Cardiac muscle cell (in vitro differentiated cells and primary cell): Measurements from ENCODE around the gene NFE2L1. TPM values are rescaled to one million over a fixed set of nuclear protein-coding genes. Genes with fewer than 3 reads are reported as not detected.

ENCODE experiments used
- DNase-seq, 2 donors: peaks; one replicate each; pipeline versions ENCODE4 v3.0.0 to v3.0.0-alpha.2; 2010 to 2017; ENCODE audit warnings: low read depth in 1 of 2, low spot score in 1 of 2
- H3K27ac ChIP-seq: fragments of 200-600 bp; sonication (generic); 2 replicates; pipeline ENCODE4 v1.5.1; 2016
- H3K27me3 ChIP-seq: fragments of 200-600 bp; sonication (generic); 2 replicates; pipeline ENCODE4 v1.6.0; 2016; ENCODE audit warnings: control low read depth
- H3K36me3 ChIP-seq: fragments of 200-600 bp; sonication (generic); 2 replicates; pipeline ENCODE4 v1.5.1; 2016; ENCODE audit warnings: control low read depth
- H3K4me1 ChIP-seq: fragments of 200-600 bp; sonication (generic); 2 replicates; pipeline ENCODE4 v1.8.1; 2017; ENCODE audit warnings: low read depth, mild to moderate bottlenecking, mixed run types
- H3K4me3 ChIP-seq: fragments of 200-600 bp; sonication (generic); 2 replicates; pipeline ENCODE4 v1.5.1; 2016; ENCODE audit warnings: mild to moderate bottlenecking
- H3K9me3 ChIP-seq: fragments of 200-600 bp; sonication (generic); 2 replicates; pipeline ENCODE4 v1.5.1; 2017; ENCODE audit warnings: low read depth, mild to moderate bottlenecking, control low read depth
- polyA plus RNA-seq: library from polyadenylated mRNA; unstranded; fragments of >200 nt; fragmentation: Nextera tagmentation; extraction: Ambion mirVana; gene quantifications from 2 replicates; pipeline ENCODE4 v1.2.1, GENCODE V29; 2016
- total RNA-seq: library from RNA; depleted of rRNA; stranded (reverse); fragments of >200 nt; gene quantifications from 2 replicates; pipeline ENCODE4 v1.2.3, GENCODE V29; 2016
- TF ChIP-seq, protein P1 (sequence below): IDR thresholded peaks from 2 replicates; pipeline ENCODE4 v1.5.1; 2012; ENCODE audit warnings: low read depth, mild to moderate bottlenecking, low read length

The NFE2L1 gene
- total and polyA plus RNA-seq, 2 experiments from 2014 or later = 56.0 to 122 TPM

DNA sequence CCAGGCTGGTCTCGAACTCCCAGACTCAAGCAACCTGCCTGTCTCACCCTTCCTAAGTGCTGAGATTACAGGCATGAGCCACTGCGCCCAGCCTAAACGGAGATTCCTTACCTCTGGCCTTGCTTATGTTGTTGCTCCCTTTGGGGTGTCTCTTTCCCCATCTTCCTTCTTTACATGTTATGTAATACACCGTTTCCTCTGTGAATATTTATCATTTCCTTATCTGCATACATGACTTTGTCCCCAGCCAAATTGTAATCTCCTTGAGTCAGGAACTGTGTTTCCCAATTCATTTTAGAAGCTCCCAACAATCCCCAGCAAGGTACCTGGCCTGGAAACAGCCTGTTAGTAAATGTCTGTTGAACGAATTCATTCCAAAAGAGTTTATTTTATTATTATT, 26.2 kb upstream of the NFE2L1 start:
- peaks cover 16% of the 10 kb centered on the region for H3K27me3 ChIP-seq
- TF ChIP-seq, protein P1, sequence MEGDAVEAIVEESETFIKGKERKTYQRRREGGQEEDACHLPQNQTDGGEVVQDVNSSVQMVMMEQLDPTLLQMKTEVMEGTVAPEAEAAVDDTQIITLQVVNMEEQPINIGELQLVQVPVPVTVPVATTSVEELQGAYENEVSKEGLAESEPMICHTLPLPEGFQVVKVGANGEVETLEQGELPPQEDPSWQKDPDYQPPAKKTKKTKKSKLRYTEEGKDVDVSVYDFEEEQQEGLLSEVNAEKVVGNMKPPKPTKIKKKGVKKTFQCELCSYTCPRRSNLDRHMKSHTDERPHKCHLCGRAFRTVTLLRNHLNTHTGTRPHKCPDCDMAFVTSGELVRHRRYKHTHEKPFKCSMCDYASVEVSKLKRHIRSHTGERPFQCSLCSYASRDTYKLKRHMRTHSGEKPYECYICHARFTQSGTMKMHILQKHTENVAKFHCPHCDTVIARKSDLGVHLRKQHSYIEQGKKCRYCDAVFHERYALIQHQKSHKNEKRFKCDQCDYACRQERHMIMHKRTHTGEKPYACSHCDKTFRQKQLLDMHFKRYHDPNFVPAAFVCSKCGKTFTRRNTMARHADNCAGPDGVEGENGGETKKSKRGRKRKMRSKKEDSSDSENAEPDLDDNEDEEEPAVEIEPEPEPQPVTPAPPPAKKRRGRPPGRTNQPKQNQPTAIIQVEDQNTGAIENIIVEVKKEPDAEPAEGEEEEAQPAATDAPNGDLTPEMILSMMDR = no peak
- no peak for DNase-seq
- no peaks in the 10 kb centered on the region for H3K9me3 ChIP-seq
- no peak overlapping the region for H3K4me3 ChIP-seq
- no peaks in the 10 kb centered on the region for H3K36me3 ChIP-seq
- H3K4me1 ChIP-seq = peaks cover 12% of the 10 kb centered on the region
- H3K27ac ChIP-seq = no peak overlapping the region

DNA sequence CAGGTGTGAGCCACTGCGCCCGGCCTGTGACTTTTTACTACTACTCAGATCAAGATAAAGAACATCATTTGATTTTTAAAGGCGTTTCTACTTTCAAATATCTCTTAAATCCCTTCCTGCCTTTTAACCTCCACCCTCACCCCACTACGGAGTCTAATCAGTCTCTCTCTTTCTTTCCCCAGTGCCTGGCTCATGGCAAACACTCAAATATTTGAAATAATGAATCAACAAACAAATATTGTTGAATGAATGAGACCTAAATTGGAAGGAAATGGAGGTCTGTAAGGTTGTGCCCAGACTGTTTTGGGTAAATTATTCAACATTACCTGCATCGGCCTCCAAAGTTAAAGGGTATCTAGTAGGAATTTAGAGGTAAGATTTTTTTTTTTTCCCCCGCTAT, 25.3 kb upstream of the NFE2L1 start:
- peaks cover 3% of the 10 kb centered on the region for H3K4me1 ChIP-seq
- peak overlapping the region; percentile 21 for H3K4me3 ChIP-seq
- peaks cover 16% of the 10 kb centered on the region for H3K27me3 ChIP-seq
- no peaks in the 10 kb centered on the region for H3K36me3 ChIP-seq
- TF ChIP-seq, protein P1 = no peak
- no peak for DNase-seq
- no peak overlapping the region for H3K27ac ChIP-seq
- no peaks in the 10 kb centered on the region for H3K9me3 ChIP-seq

DNA sequence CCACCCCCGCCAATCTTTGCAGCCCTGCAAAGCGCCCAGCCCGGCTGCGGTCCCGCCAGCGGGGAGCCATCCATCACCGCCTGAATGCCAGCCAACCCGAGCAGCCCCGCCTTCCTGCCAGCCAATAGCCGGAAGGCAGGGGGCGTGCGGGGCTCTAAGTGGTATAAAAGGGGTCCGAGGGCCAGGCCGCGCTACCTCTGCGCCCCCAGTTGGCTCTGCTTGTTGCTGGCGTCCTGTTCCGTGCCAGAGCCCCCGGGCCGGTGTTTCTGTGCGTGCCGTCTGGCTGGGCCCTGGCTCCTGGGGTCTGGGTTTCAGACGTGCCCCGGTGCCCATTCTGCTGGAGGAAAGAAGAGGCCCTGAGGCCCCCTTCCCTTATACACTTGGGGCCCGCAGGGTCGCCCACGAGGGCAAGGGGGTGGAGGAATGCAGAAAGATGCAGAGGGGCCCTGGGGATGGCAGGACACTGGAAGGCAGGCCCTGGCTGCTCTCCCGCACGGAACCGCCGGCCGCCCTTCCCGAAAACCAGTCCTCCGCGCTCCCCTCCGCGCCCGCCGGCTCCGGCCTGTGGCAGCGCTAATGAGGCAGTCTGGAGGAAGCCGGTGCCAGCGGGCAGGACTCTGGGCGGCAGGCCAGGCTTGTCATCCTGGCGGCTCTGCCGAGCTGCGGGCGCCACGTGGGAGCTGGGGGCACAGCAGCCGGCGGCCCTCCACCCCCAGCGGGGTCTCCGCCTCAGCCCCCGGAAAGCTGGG, 24.6 kb upstream of the NFE2L1 start:
- TF ChIP-seq, protein P1 = peak; percentile 30
- Histone ChIP-seq H3K4me3 (peak overlapping the region; percentile 21), H3K36me3 (no peaks in the 10 kb centered on the region), H3K9me3 (no peaks in the 10 kb centered on the region), H3K4me1 (peaks cover 3% of the 10 kb centered on the region), H3K27me3 (peaks cover 16% of the 10 kb centered on the region), H3K27ac (no peak overlapping the region)
- peak; percentile 65 to 82 for DNase-seq

DNA sequence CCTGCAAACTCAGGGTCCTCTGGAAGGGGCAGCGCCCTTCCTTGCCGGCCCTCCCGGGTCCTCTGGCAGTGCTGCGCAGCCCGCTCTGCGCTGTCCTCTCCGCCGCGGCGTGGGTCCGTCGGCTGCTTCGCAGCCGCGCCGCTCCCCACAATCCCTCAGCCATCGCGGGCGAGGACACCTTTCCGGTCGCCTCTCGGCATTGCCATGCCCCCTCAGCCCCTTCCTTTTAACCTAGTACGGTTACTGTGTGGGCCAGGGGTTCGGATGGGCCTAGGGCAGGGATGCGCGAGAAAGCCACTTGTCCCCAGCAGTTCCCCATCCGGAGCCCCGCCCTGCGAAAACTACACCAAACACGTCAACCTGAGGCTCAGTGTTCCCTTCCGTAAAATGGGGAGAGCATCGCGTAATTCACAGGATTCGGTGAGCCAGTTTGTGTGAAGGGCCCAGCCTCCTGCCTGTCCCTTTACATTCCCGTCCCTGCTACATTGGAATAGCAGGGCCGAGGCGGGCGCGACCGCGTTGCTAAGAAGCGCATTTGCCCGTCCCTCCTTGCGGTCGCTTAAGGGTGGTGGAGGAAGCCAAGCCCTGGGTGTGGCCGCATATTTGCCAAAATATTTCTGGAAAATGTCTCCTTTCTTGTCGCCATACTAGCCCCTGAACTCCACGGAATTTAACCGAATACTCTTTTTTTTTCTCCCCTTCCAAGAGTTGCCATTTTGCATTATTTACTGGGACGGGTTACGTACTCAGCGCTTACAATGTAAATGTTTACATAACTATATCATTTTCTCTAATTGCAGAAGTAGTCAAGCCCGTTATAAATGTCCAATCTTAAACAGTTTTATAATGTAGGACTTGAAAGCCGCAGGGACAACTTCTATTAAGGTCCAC, 23.8 kb upstream of the NFE2L1 start:
- no peak overlapping the region for H3K27ac ChIP-seq
- TF ChIP-seq, protein P1 = no peak
- DNase-seq = peak; percentile 38 to 43

DNA sequence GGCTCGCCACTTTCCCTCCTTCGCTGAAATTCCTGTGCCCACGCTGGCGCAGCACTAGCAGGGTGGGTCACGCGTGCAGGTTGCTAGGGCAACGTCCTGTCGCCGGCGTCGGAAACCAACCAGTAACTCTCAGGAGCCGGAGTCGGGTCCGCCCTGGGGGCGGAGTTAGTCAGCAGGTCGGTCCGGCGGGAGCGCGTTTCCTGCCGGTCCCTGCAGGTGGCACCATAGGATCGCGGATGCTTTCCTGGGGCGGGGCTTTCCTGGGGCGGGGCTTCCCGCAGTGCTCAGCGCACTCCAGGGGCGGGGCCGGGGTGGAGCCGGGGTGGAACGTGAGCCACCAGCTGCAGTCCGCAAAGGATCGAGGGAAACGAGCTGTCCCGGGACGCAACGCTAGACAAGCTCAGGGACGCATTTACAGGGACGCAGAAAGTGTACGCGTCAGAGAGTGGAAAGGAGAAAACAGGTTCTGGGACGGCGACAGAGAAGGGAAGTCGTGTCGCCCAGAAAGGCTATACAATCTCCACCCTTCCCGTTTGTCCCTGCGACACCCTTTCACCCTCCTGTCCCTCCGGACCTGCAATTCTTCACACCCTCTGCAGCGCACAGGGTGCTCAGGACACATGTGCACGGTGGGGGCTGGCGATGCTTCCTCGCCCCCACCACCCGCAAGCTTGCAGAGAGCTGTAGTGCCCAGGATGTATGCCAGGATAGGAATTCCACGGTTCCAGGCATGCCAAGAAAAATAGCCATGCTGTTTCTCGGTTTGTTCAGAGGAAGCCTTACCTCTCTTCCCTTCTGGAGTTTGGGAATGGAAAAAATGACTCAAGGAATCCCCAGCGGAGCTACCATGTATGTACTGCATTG, 22.9 kb upstream of the NFE2L1 start:
- H3K36me3 ChIP-seq = no peaks in the 10 kb centered on the region
- H3K27me3 ChIP-seq = peaks cover 16% of the 10 kb centered on the region
- no peaks in the 10 kb centered on the region for H3K9me3 ChIP-seq
- DNase-seq = peak; percentile 97 to 98
- no peak overlapping the region for H3K27ac ChIP-seq
- H3K4me3 ChIP-seq = peak overlapping the region; percentile 28
- H3K4me1 ChIP-seq = peaks cover 3% of the 10 kb centered on the region
- TF ChIP-seq, protein P1 = peak; percentile 69

More for the DNA sequence above, 23.8 kb upstream of the NFE2L1 start:
- H3K4me1 ChIP-seq = peaks cover 3% of the 10 kb centered on the region
- peaks cover 16% of the 10 kb centered on the region for H3K27me3 ChIP-seq
- H3K36me3 ChIP-seq = no peaks in the 10 kb centered on the region
- peak overlapping the region; percentile 21 for H3K4me3 ChIP-seq
- H3K9me3 ChIP-seq = no peaks in the 10 kb centered on the region
